GM23338 (cell line): ENCODE results near the gene CRYBG1. TPM values are rescaled to one million over a fixed set of nuclear protein-coding genes. Genes with fewer than 3 reads are reported as not detected.

Experiments used
- ATAC-seq: fragments of 200-7000 bp; cut with Tn5 transposase; 3 replicates; pipeline ENCODE4 v1.9.1; 2020
- DNase-seq: peaks from one replicate; pipeline ENCODE4 v3.0.0-alpha.2; 2015; ENCODE audit warnings: low spot score
- H2AFZ ChIP-seq: fragments of 200-600 bp; sonication (generic); 2 replicates; pipeline ENCODE4 v1.8.0; 2016; ENCODE audit warnings: antibody characterized with exemption, mild to moderate bottlenecking, moderate library complexity
- H3F3A ChIP-seq: fragments of 200-600 bp; sonication (generic); replicated peaks from 2 replicates; pipeline ENCODE4 v1.8.0; 2017; ENCODE audit warnings: antibody characterized with exemption, mixed run types, low read depth
- H3K27ac ChIP-seq: fragments of 200-600 bp; sonication (generic); 2 replicates; pipeline ENCODE4 v1.6.1; 2016; ENCODE audit warnings: low read depth
- H3K27me3 ChIP-seq: fragments of 200-600 bp; sonication (generic); 2 replicates; pipeline ENCODE4 v1.8.0; 2016; ENCODE audit warnings: mild to moderate bottlenecking, mixed run types, moderate library complexity; ENCODE audit not compliant: insufficient read depth
- H3K36me3 ChIP-seq: fragments of 200-600 bp; sonication (generic); 2 replicates; pipeline ENCODE4 v1.8.0; 2016; ENCODE audit warnings: mild to moderate bottlenecking; ENCODE audit not compliant: insufficient read depth
- H3K4me1 ChIP-seq: fragments of 200-600 bp; sonication (generic); 2 replicates; pipeline ENCODE4 v1.8.0; 2016; ENCODE audit warnings: mild to moderate bottlenecking, moderate library complexity; ENCODE audit not compliant: insufficient read depth
- H3K4me2 ChIP-seq: fragments of 200-600 bp; sonication (generic); 2 replicates; pipeline ENCODE4 v1.7.1; 2017; ENCODE audit warnings: mixed run types
- H3K4me3 ChIP-seq: fragments of 200-600 bp; sonication (generic); 2 replicates; pipeline ENCODE4 v1.6.1; 2016; ENCODE audit warnings: mixed run types
- H3K79me2 ChIP-seq: fragments of 200-600 bp; sonication (generic); replicated peaks from 2 replicates; pipeline ENCODE4 v1.8.0; 2017; ENCODE audit warnings: mild to moderate bottlenecking; ENCODE audit not compliant: insufficient read depth
- H3K9me2 ChIP-seq: fragments of 200-600 bp; sonication (generic); 2 replicates; pipeline ENCODE4 v1.8.0; 2017; ENCODE audit not compliant: insufficient read depth
- H4K20me1 ChIP-seq: fragments of 200-600 bp; sonication (generic); replicated peaks from 2 replicates; pipeline ENCODE4 v1.8.0; 2017; ENCODE audit warnings: mild to moderate bottlenecking; ENCODE audit not compliant: insufficient read depth
- H3K27ac Mint-ChIP-seq: 2 replicates; pipeline ENCODE4 v1.8.0; 2020; ENCODE audit warnings: inconsistent platforms, mild to moderate bottlenecking, moderate library complexity, mixed read lengths
- H3K27me3 Mint-ChIP-seq: 3 replicates; pipeline ENCODE4 v1.8.0; 2022; ENCODE audit warnings: low read depth, mild to moderate bottlenecking, moderate library complexity, mixed read lengths, inconsistent platforms; ENCODE audit not compliant: insufficient read depth, poor library complexity
- H3K36me3 Mint-ChIP-seq: 3 replicates; pipeline ENCODE4 v1.8.0; 2021; ENCODE audit warnings: low read depth, mild to moderate bottlenecking, inconsistent platforms, moderate library complexity, mixed read lengths
- H3K4me1 Mint-ChIP-seq: 3 replicates; pipeline ENCODE4 v1.8.0; 2020; ENCODE audit warnings: mild to moderate bottlenecking, inconsistent platforms, mixed read lengths
- H3K4me3 Mint-ChIP-seq: 3 replicates; pipeline ENCODE4 v1.8.0; 2021; ENCODE audit warnings: moderate library complexity, mild to moderate bottlenecking, inconsistent platforms, mixed read lengths
- H3K9me3 Mint-ChIP-seq: 3 replicates; pipeline ENCODE4 v1.8.0; 2020; ENCODE audit warnings: moderate library complexity, mild to moderate bottlenecking, inconsistent platforms, mixed read lengths
- EZH2 ChIP-seq: fragments of 200-600 bp; sonication (generic); IDR thresholded peaks from one replicate; pipeline ENCODE4 v1.8.0; 2017; ENCODE audit warnings: antibody characterized with exemption, mild to moderate bottlenecking, low read depth; ENCODE audit not compliant: unreplicated experiment
- EZH2phosphoT487 ChIP-seq: fragments of 200-600 bp; sonication (generic); IDR thresholded peaks from one replicate; pipeline ENCODE4 v1.8.1; 2018; ENCODE audit warnings: antibody characterized with exemption; ENCODE audit not compliant: unreplicated experiment
- JUNB ChIP-seq: IDR thresholded peaks from one replicate; pipeline ENCODE4 v1.6.1; 2016; ENCODE audit warnings: antibody characterized with exemption; ENCODE audit not compliant: unreplicated experiment
- POLR2AphosphoS5 ChIP-seq: IDR thresholded peaks from 2 replicates; pipeline ENCODE4 v1.6.1; 2016; ENCODE audit warnings: antibody characterized with exemption, low read depth
- STAT1 ChIP-seq: IDR thresholded peaks from one replicate; pipeline ENCODE4 v1.6.1; 2016; ENCODE audit warnings: antibody characterized with exemption; ENCODE audit not compliant: unreplicated experiment
- ZNF114 ChIP-seq: fragments of 250-450 bp; sonication (Bioruptor Pico); IDR thresholded peaks from 2 replicates; pipeline ENCODE4 v1.5.0; 2020; ENCODE audit warnings: mild to moderate bottlenecking, moderate library complexity
- ZNF331 ChIP-seq: fragments of 250-450 bp; sonication (Bioruptor Pico); IDR thresholded peaks from 2 replicates; pipeline ENCODE4 v1.5.0; 2020; ENCODE audit warnings: low read depth, mild to moderate bottlenecking, moderate library complexity
- polyA plus RNA-seq: library from polyadenylated mRNA; unstranded; fragments of >200 nt; fragmentation: Nextera tagmentation; extraction: Ambion mirVana; gene quantifications from 2 replicates; pipeline ENCODE4 v1.2.1, GENCODE V29; 2016
- total RNA-seq: library from RNA; depleted of rRNA; stranded (reverse); fragments of >200 nt; shearing (Covaris generic); gene quantifications from 2 replicates; pipeline ENCODE4 v1.2.3, GENCODE V29; 2014
- TF ChIP-seq, protein P1 (sequence below): fragments of 250-450 bp; sonication (Bioruptor Pico); IDR thresholded peaks from 2 replicates; pipeline ENCODE4 v1.5.0; 2020; ENCODE audit warnings: mild to moderate bottlenecking, moderate library complexity
- TF ChIP-seq, protein P2 (sequence below): IDR thresholded peaks from one replicate; pipeline ENCODE4 v1.6.1; 2018; ENCODE audit warnings: antibody characterized with exemption; ENCODE audit not compliant: unreplicated experiment

Gene CRYBG1
- total and polyA plus RNA-seq, 2 experiments from 2014 or later: 3.7 to 17.2 TPM

GRCh38 chr6:106490974-106491373, 130.5 kb downstream of the CRYBG1 start:
- H3K27me3 ChIP-seq: peaks cover 24% of the 10 kb centered on the region
- no peaks in the 10 kb centered on the region for H3K9me2 ChIP-seq
- no peak overlapping the region for H3K4me2 ChIP-seq
- Mint-ChIP-seq H3K9me3 (no peaks in the 10 kb centered on the region), H3K27me3 (peaks cover 3% of the 10 kb centered on the region), H3K4me1 (peaks cover 44% of the 10 kb centered on the region), H3K27ac (no peak overlapping the region), H3K36me3 (no peaks in the 10 kb centered on the region), H3K4me3 (no peak overlapping the region)
- TF ChIP-seq, protein P1, sequence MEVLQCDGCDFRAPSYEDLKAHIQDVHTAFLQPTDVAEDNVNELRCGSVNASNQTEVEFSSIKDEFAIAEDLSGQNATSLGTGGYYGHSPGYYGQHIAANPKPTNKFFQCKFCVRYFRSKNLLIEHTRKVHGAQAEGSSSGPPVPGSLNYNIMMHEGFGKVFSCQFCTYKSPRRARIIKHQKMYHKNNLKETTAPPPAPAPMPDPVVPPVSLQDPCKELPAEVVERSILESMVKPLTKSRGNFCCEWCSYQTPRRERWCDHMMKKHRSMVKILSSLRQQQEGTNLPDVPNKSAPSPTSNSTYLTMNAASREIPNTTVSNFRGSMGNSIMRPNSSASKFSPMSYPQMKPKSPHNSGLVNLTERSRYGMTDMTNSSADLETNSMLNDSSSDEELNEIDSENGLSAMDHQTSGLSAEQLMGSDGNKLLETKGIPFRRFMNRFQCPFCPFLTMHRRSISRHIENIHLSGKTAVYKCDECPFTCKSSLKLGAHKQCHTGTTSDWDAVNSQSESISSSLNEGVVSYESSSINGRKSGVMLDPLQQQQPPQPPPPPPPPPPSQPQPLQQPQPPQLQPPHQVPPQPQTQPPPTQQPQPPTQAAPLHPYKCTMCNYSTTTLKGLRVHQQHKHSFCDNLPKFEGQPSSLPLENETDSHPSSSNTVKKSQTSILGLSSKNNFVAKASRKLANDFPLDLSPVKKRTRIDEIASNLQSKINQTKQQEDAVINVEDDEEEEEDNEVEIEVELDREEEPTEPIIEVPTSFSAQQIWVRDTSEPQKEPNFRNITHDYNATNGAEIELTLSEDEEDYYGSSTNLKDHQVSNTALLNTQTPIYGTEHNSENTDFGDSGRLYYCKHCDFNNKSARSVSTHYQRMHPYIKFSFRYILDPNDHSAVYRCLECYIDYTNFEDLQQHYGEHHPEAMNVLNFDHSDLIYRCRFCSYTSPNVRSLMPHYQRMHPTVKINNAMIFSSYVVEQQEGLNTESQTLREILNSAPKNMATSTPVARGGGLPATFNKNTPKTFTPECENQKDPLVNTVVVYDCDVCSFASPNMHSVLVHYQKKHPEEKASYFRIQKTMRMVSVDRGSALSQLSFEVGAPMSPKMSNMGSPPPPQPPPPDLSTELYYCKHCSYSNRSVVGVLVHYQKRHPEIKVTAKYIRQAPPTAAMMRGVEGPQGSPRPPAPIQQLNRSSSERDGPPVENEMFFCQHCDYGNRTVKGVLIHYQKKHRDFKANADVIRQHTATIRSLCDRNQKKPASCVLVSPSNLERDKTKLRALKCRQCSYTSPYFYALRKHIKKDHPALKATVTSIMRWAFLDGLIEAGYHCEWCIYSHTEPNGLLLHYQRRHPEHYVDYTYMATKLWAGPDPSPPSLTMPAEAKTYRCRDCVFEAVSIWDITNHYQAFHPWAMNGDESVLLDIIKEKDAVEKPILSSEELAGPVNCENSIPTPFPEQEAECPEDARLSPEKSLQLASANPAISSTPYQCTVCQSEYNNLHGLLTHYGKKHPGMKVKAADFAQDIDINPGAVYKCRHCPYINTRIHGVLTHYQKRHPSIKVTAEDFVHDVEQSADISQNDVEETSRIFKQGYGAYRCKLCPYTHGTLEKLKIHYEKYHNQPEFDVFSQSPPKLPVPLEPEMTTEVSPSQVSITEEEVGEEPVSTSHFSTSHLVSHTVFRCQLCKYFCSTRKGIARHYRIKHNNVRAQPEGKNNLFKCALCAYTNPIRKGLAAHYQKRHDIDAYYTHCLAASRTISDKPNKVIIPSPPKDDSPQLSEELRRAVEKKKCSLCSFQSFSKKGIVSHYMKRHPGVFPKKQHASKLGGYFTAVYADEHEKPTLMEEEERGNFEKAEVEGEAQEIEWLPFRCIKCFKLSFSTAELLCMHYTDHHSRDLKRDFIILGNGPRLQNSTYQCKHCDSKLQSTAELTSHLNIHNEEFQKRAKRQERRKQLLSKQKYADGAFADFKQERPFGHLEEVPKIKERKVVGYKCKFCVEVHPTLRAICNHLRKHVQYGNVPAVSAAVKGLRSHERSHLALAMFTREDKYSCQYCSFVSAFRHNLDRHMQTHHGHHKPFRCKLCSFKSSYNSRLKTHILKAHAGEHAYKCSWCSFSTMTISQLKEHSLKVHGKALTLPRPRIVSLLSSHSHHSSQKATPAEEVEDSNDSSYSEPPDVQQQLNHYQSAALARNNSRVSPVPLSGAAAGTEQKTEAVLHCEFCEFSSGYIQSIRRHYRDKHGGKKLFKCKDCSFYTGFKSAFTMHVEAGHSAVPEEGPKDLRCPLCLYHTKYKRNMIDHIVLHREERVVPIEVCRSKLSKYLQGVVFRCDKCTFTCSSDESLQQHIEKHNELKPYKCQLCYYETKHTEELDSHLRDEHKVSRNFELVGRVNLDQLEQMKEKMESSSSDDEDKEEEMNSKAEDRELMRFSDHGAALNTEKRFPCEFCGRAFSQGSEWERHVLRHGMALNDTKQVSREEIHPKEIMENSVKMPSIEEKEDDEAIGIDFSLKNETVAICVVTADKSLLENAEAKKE (CRISPR knock-in tag): no peak
- TF ChIP-seq JUNB (no peak), EZH2 (no peak), ZNF114 (CRISPR knock-in tag) (no peak), STAT1 (no peak), ZNF331 (CRISPR knock-in tag) (no peak), POLR2AphosphoS5 (no peak), EZH2phosphoT487 (no peak)
- TF ChIP-seq, protein P2, sequence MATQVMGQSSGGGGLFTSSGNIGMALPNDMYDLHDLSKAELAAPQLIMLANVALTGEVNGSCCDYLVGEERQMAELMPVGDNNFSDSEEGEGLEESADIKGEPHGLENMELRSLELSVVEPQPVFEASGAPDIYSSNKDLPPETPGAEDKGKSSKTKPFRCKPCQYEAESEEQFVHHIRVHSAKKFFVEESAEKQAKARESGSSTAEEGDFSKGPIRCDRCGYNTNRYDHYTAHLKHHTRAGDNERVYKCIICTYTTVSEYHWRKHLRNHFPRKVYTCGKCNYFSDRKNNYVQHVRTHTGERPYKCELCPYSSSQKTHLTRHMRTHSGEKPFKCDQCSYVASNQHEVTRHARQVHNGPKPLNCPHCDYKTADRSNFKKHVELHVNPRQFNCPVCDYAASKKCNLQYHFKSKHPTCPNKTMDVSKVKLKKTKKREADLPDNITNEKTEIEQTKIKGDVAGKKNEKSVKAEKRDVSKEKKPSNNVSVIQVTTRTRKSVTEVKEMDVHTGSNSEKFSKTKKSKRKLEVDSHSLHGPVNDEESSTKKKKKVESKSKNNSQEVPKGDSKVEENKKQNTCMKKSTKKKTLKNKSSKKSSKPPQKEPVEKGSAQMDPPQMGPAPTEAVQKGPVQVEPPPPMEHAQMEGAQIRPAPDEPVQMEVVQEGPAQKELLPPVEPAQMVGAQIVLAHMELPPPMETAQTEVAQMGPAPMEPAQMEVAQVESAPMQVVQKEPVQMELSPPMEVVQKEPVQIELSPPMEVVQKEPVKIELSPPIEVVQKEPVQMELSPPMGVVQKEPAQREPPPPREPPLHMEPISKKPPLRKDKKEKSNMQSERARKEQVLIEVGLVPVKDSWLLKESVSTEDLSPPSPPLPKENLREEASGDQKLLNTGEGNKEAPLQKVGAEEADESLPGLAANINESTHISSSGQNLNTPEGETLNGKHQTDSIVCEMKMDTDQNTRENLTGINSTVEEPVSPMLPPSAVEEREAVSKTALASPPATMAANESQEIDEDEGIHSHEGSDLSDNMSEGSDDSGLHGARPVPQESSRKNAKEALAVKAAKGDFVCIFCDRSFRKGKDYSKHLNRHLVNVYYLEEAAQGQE: no peak
- no peaks in the 10 kb centered on the region for H3K79me2 ChIP-seq
- no peak overlapping the region for H2AFZ ChIP-seq
- H3K36me3 ChIP-seq: no peaks in the 10 kb centered on the region
- no peak overlapping the region for H3K4me3 ChIP-seq
- H3K27ac ChIP-seq: no peak overlapping the region
- H3F3A ChIP-seq: no peaks in the 10 kb centered on the region
- ATAC-seq: no peak
- H3K4me1 ChIP-seq: peaks cover 22% of the 10 kb centered on the region
- H4K20me1 ChIP-seq: no peaks in the 10 kb centered on the region
- no peak for DNase-seq
